Stomach (tissue), 9 donors: ENCODE results near the gene CELSR3. TPM values are rescaled to one million over a fixed set of nuclear protein-coding genes. Genes with fewer than 3 reads are reported as not detected.

Experiments used
- DNase-seq, 2 donors: peaks; one replicate each; pipeline versions ENCODE4 v3.0.0 to v3.0.0-alpha.2; 2013 to 2019
- H3K27ac ChIP-seq, 5 donors: fragments of 200-600 bp in 4 of 5; sonication (generic) in 4 of 5; one replicate each; pipeline ENCODE4 v1.5.1; 2013 to 2019; ENCODE audit warnings: mild to moderate bottlenecking in 1 of 5, moderate library complexity in 1 of 5
- H3K27me3 ChIP-seq, 3 donors: fragments of 200-600 bp; sonication (generic); one replicate each; pipeline ENCODE4 v1.5.1; 2017 to 2019; ENCODE audit warnings: mixed run types in 1 of 3
- H3K36me3 ChIP-seq, 4 donors: fragments of 200-600 bp; sonication (generic); 1 replicate in 3 of 4; 2 replicates in 1 of 4; pipeline ENCODE4 v1.5.1; 2016 to 2019
- H3K4me1 ChIP-seq, 4 donors: fragments of 200-600 bp; sonication (generic); one replicate each; pipeline ENCODE4 v1.5.1; 2016 to 2019
- H3K4me3 ChIP-seq, 4 donors: fragments of 200-600 bp; sonication (generic) in 3 of 4; one replicate each; pipeline ENCODE4 v1.5.1; 2016 to 2019; ENCODE audit warnings: mild to moderate bottlenecking in 1 of 4
- H3K9me3 ChIP-seq, 4 donors: fragments of 200-600 bp; sonication (generic); one replicate each; pipeline ENCODE4 v1.5.1; 2016 to 2019
- CTCF ChIP-seq, 7 experiments: fragments of 450-650 bp in 4 of 7; fragments of 200-600 bp in 3 of 7; sonication (generic) in 3 of 7; IDR thresholded peaks; one replicate each; pipeline ENCODE4 v1.5.1; 2016 to 2019; ENCODE audit warnings: antibody characterized with exemption in 7 of 7, control low read depth in 2 of 7, mild to moderate bottlenecking in 1 of 7
- EP300 ChIP-seq: sonication (generic); formaldehyde crosslinking; IDR thresholded peaks from one replicate; pipeline ENCODE4 v1.6.1; 2017; ENCODE audit warnings: antibody characterized with exemption
- POLR2A ChIP-seq, 4 donors: fragments of 450-650 bp; IDR thresholded peaks; one replicate each; pipeline ENCODE4 v1.6.1; 2016; ENCODE audit warnings: antibody characterized with exemption in 4 of 4, control low read depth in 2 of 4, mild to moderate bottlenecking in 1 of 4, moderate library complexity in 1 of 4
- POLR2AphosphoS5 ChIP-seq, 3 donors: sonication (generic); formaldehyde crosslinking; IDR thresholded peaks; one replicate each; pipeline ENCODE4 v1.6.1; 2016; ENCODE audit warnings: antibody characterized with exemption in 3 of 3
- WGBS, 5 donors: extraction: QIAGEN DNeasy Blood & Tissue Kit in 3 of 5; methylation state at CpG; one replicate each; pipeline versions ENCODE4 v1.1.5 to v1.1.7; 2013 to 2018; 5-methylcytosine and 5-hydroxymethylcytosine counted together
- intact Hi-C: fragments of 100-400 bp; cut with DNase I; formaldehyde crosslinking; loops from one replicate; pipeline ENCODE4 v1.15.1; 2023; ENCODE audit warnings: low total_unique reads
- polyA plus RNA-seq, 3 donors: library from polyadenylated mRNA; stranded (reverse); fragments of 200-250 nt; gene quantifications; one replicate each; pipeline ENCODE4 v1.2.3, GENCODE V29; 2013
- total RNA-seq, 5 donors: library from RNA; depleted of rRNA; stranded (reverse); fragments of >200 nt; gene quantifications; one replicate each; pipeline versions ENCODE4 v1.1.0 to v1.2.3, GENCODE V29; 2014 to 2016
- donor health status: healthy with polysubstance abuse.
- donor health status: Bipolar disorder and iron deficiency.
- donor health status: healthy.

The CELSR3 gene
- total and polyA plus RNA-seq, 8 donors: 0.15 to 2.3 (median 1.5) TPM; not detected in 1

DNA sequence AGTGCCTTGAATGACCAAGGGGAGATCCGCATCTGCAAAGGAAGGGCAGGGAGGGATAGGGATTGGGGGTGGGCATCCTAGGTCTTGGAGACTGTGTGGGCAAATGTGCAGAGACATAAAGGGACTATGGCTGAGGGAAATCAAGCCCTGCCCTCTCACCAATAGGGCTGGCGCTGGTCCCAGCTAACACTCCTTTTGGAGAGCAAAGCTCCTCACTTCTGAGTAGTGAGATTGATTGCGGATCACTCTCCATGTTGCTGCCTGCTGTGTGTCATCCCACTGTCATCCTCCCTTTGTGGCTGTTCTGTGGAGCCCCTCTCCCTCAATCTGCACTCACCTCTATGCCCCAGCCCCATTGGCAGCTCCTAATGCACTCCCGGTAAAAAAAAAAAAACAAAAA lies 2.2 kb upstream of the CELSR3 start:
- H3K27ac ChIP-seq: peak overlapping the region in 2 of 5 donors; percentile 87 to 88
- peaks cover 19 to 34% (median 33%) of the 10 kb centered on the region in 4 donors for H3K4me1 ChIP-seq
- TF ChIP-seq POLR2AphosphoS5 (IDR thresholded peaks at IDR 0.05): no peak
- TF ChIP-seq POLR2A (IDR thresholded peaks at IDR 0.05): no peak
- no peak for TF ChIP-seq CTCF (IDR thresholded peaks at IDR 0.05)
- TF ChIP-seq EP300: no peak
- intact Hi-C loops: no loop called here
- 83 to 87% (median 87%) methylated on average over 4 of the region's 4 CpGs for WGBS, 5 donors
- H3K9me3 ChIP-seq: no peaks in the 10 kb centered on the region
- DNase-seq: peak in 1 of 2 donors; percentile 18
- H3K27me3 ChIP-seq: peaks cover 0 to 46% (median 38%) of the 10 kb centered on the region in 3 donors
- H3K4me3 ChIP-seq: no peak overlapping the region
- H3K36me3 ChIP-seq: no peaks in the 10 kb centered on the region

- Histone ChIP-seq H3K9me3 (no peaks in the 10 kb centered on the region), H3K27me3 (peaks cover 0 to 52% (median 38%) of the 10 kb centered on the region in 3 donors), H3K36me3 (no peaks in the 10 kb centered on the region), H3K4me3 (peak overlapping the region in 3 of 4 donors; percentile 48 to 58 (median 53)), H3K27ac (peak overlapping the region; percentile 39 to 88 (median 82)), H3K4me1 (peaks cover 19 to 34% (median 33%) of the 10 kb centered on the region in 4 donors)
- TF ChIP-seq CTCF (IDR thresholded peaks at IDR 0.05): peak in 1 of 7 experiments; percentile 31
- no peak for TF ChIP-seq POLR2A (IDR thresholded peaks at IDR 0.05)
- intact Hi-C loops: no loop called here
- WGBS, 5 donors: 52 to 84% (median 56%) methylated on average over 8 to 11 of the region's 11 CpGs
- DNase-seq: no peak
Measured at GRCh38 chr3:48664313-48664644, 1.6 kb upstream of the CELSR3 start.

GRCh38 chr3:48663489-48664312 lies 1.0 kb upstream of the CELSR3 start:
- Histone ChIP-seq H3K4me1 (peaks cover 19 to 34% (median 33%) of the 10 kb centered on the region in 4 donors), H3K27ac (peak overlapping the region; percentile 39 to 88 (median 82)), H3K9me3 (no peaks in the 10 kb centered on the region), H3K27me3 (peaks cover 0 to 57% (median 38%) of the 10 kb centered on the region in 3 donors), H3K36me3 (no peaks in the 10 kb centered on the region), H3K4me3 (peak overlapping the region; percentile 40 to 58 (median 50))
- TF ChIP-seq POLR2A (IDR thresholded peaks at IDR 0.05) (no peak), CTCF (IDR thresholded peaks at IDR 0.05) (peak in 5 of 7 experiments; percentile 41 to 74 (median 56)), POLR2AphosphoS5 (IDR thresholded peaks at IDR 0.05) (peak; percentile 19 to 70 (median 55)), EP300 (no peak)
- intact Hi-C loops: no loop called here
- 1 to 2% (median 2%) methylated on average over 30 to 66 of the region's 66 CpGs for WGBS, 5 donors
- DNase-seq: peak; percentile 89 to 98

DNA sequence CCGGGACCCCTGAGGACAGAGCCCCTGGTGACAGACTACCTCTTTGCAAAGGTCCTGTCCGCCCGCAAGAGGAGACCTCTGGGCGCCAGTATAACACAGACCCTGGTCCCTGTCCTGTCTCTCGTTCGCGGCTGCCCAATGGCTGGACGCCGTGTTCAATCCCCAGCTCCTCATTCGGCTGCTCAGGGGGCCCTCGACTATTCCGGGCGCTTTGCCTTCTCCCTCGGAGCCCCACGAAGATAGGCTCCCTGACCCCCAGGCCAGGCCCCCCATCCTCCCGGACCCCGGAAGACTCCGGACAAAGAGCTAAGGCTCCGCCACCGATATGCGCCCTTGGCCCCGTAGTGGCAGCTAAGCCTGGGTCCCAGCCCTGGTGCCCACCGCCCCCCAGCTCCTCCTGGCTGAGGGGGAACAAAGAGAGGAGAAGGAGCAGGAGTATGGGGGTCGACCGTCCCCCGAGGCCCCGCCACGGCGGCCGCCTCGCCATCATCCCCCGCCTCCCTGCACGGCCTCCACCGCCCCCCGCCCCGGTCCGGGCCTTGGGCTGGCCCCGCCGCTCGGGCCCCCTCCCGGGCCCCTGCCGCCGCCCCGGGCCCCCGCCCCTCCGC lies 437 bp downstream of the CELSR3 start:
- H3K27ac ChIP-seq: peak overlapping the region in 1 of 5 donors; percentile 87
- TF ChIP-seq POLR2A (IDR thresholded peaks at IDR 0.05): no peak
- TF ChIP-seq POLR2AphosphoS5 (IDR thresholded peaks at IDR 0.05): no peak
- TF ChIP-seq CTCF (IDR thresholded peaks at IDR 0.05): no peak
- no peak for TF ChIP-seq EP300

More for the DNA sequence above, 437 bp downstream of the CELSR3 start:
- peak overlapping the region; percentile 40 to 58 (median 50) for H3K4me3 ChIP-seq
- WGBS, 5 donors: 0 to 7% (median 6%) methylated on average over 8 to 44 of the region's 46 CpGs
- H3K9me3 ChIP-seq: no peaks in the 10 kb centered on the region
- H3K36me3 ChIP-seq: no peaks in the 10 kb centered on the region
- intact Hi-C loops: no loop called here
- DNase-seq: no peak
- peaks cover 0 to 64% (median 41%) of the 10 kb centered on the region in 3 donors for H3K27me3 ChIP-seq
- H3K4me1 ChIP-seq: peaks cover 19 to 34% (median 33%) of the 10 kb centered on the region in 4 donors
